Activated B cell treated with CpG ODN at 0.5 μM for 24 hours (primary cell): ENCODE measurements around the gene CORO7. TPM values are rescaled to one million over a fixed set of nuclear protein-coding genes. Genes with fewer than 3 reads are reported as not detected.

Source experiments
- ATAC-seq: fragments of 200-7000 bp; cut with Tn5 transposase; one replicate; pipeline ENCODE4 v1.10.0; 2021; ENCODE audit warnings: low read depth, mild to moderate bottlenecking, moderate library complexity
- CTCF ChIA-PET: fragments of 350-600 bp; sonication (Branson Sonifier 250); formaldehyde crosslinking; loops from one replicate; lab custom pipeline; 2021; ENCODE audit warnings: antibody characterized with exemption; lab: Charles Lee
- POLR2A ChIA-PET: fragments of 350-600 bp; sonication (Branson Sonifier 250); formaldehyde crosslinking; loops from one replicate; lab custom pipeline; 2021; ENCODE audit warnings: antibody characterized with exemption; lab: Charles Lee
- DNase-seq: peaks from one replicate; pipeline ENCODE4 v3.0.0; 2022
- H3K27ac Mint-ChIP-seq: one replicate; pipeline ENCODE4 v1.8.0; 2020; ENCODE audit warnings: mixed read lengths
- H3K27me3 Mint-ChIP-seq: one replicate; pipeline ENCODE4 v1.8.0; 2021; ENCODE audit warnings: mixed read lengths
- H3K36me3 Mint-ChIP-seq: one replicate; pipeline ENCODE4 v1.8.0; 2021; ENCODE audit warnings: low read depth, mixed read lengths
- H3K4me1 Mint-ChIP-seq: one replicate; pipeline ENCODE4 v1.8.0; 2021; ENCODE audit warnings: mixed read lengths
- H3K4me3 Mint-ChIP-seq: one replicate; pipeline ENCODE4 v1.8.0; 2020; ENCODE audit warnings: mild to moderate bottlenecking, mixed read lengths
- H3K9me3 Mint-ChIP-seq: one replicate; pipeline ENCODE4 v1.8.0; 2020; ENCODE audit warnings: mixed read lengths
- intact Hi-C: fragments of 100-400 bp; cut with micrococcal nuclease; formaldehyde crosslinking; loops from one replicate; pipeline ENCODE4 v1.15.1; 2024
- total RNA-seq: library from RNA; stranded (reverse); gene quantifications from 2 replicates; pipeline ENCODE4 v1.2.3, GENCODE V29; 2022
- TF ChIP-seq, protein P1 (sequence below): fragments of 200-600 bp; IDR thresholded peaks from one replicate; pipeline ENCODE4 v1.8.0; 2022; ENCODE audit warnings: antibody characterized with exemption, mild to moderate bottlenecking

Gene CORO7
- total RNA-seq, 1 donor from 2014 or later = 86.6 TPM

GRCh38 chr16:4403133-4403949 is 13.1 kb downstream of the CORO7 start:
- TF ChIP-seq, protein P1, sequence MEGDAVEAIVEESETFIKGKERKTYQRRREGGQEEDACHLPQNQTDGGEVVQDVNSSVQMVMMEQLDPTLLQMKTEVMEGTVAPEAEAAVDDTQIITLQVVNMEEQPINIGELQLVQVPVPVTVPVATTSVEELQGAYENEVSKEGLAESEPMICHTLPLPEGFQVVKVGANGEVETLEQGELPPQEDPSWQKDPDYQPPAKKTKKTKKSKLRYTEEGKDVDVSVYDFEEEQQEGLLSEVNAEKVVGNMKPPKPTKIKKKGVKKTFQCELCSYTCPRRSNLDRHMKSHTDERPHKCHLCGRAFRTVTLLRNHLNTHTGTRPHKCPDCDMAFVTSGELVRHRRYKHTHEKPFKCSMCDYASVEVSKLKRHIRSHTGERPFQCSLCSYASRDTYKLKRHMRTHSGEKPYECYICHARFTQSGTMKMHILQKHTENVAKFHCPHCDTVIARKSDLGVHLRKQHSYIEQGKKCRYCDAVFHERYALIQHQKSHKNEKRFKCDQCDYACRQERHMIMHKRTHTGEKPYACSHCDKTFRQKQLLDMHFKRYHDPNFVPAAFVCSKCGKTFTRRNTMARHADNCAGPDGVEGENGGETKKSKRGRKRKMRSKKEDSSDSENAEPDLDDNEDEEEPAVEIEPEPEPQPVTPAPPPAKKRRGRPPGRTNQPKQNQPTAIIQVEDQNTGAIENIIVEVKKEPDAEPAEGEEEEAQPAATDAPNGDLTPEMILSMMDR = peak; percentile 8
- intact Hi-C loops = loop anchor here (2.0 kb wide), 1 partner anchor 421 kb away; no protein-coding TSS in a partner anchor
- Mint-ChIP-seq H3K27ac (no peak overlapping the region), H3K36me3 (peaks cover 69% of the 10 kb centered on the region), H3K4me3 (no peak overlapping the region), H3K9me3 (no peaks in the 10 kb centered on the region), H3K4me1 (peaks cover 2% of the 10 kb centered on the region), H3K27me3 (no peaks in the 10 kb centered on the region)
- ChIA-PET POLR2A (interaction anchor here (0.7 to 1.7 kb wide), 6 partner anchors 9 to 130 kb away, joined by 3 to 7 read pairs (median 4); partner anchors contain the start of genes CORO7 and TFAP4), CTCF (interaction anchor here (0.6 to 3.1 kb wide), 33 partner anchors 8 to 660 kb away, joined by 3 to 43 read pairs (median 4); partner anchors contain the start of genes CORO7, HMOX2 and PAM16)
- ATAC-seq (no peak), DNase-seq (no peak)

DNA sequence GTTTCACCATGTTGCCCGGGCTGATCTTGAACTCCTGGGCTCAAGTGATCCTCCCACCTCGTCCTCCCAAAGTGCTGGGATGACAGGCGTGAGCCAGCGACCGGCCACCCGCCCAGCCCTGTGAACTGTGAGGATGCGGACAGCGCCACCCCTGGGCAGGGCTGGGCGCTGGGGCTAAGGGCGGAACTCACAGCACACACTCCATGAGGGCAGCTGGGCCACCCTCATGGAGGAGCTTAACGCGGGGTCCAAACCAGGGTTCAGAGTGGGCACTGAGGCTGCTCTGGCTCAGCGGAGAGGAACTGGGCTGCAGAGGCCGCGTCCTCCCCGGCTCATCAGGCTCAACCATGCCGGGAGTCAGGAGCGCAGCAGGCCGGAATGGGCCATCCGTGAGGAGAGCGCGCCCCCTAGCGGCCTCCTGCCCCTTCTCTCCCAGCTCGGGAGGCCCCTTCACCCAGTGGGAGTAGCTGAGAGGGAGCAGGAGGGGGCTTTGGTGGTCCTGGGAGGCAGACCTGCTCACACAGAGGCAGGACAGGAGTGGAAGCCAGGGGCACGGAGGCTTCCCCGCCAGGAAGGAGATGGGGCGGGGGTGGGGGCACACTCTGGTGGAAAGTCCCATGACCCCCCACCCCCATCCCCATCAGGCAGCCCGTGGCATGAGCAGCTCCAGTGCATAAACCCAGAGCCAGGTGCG is 13.8 kb downstream of the CORO7 start:
- TF ChIP-seq, protein P1 = peak; percentile 59
- POLR2A ChIA-PET = interaction anchor here (0.7 to 1.7 kb wide), 7 partner anchors 10 to 130 kb away, joined by 3 to 7 read pairs (median 4); partner anchors contain the start of genes CORO7 and TFAP4
- intact Hi-C loops = loop anchor here (1.0 to 2.0 kb wide), 5 partner anchors 43 to 463 kb away; no protein-coding TSS in a partner anchor
- CTCF ChIA-PET = interaction anchor here (0.6 to 3.1 kb wide), 33 partner anchors 9 to 660 kb away, joined by 3 to 43 read pairs (median 5); partner anchors contain the start of genes CORO7, HMOX2 and PAM16
- no peaks in the 10 kb centered on the region for H3K27me3 Mint-ChIP-seq
- DNase-seq = peak; percentile 75
- no peaks in the 10 kb centered on the region for H3K9me3 Mint-ChIP-seq
- no peak overlapping the region for H3K27ac Mint-ChIP-seq
- peaks cover 2% of the 10 kb centered on the region for H3K4me1 Mint-ChIP-seq
- H3K4me3 Mint-ChIP-seq = no peak overlapping the region
- peak; percentile 86 for ATAC-seq
- H3K36me3 Mint-ChIP-seq = peaks cover 65% of the 10 kb centered on the region

- no peaks in the 10 kb centered on the region for H3K27me3 Mint-ChIP-seq
- ChIA-PET CTCF (interaction anchor here (0.8 to 3.1 kb wide), 10 partner anchors 8 to 107 kb away, joined by 3 to 43 read pairs (median 8); partner anchors contain the start of gene PAM16), POLR2A (no interaction called here)
- H3K36me3 Mint-ChIP-seq = peaks cover 66% of the 10 kb centered on the region
- DNase-seq (no peak), ATAC-seq (no peak)
- no peak overlapping the region for H3K27ac Mint-ChIP-seq
- TF ChIP-seq, protein P1 = no peak
- H3K9me3 Mint-ChIP-seq = no peaks in the 10 kb centered on the region
- peaks cover 2% of the 10 kb centered on the region for H3K4me1 Mint-ChIP-seq
- intact Hi-C loops = no loop called here
- H3K4me3 Mint-ChIP-seq = no peak overlapping the region
Measured at GRCh38 chr16:4401510-4401909, 14.9 kb downstream of the CORO7 start.

GRCh38 chr16:4401094-4401501 is 15.3 kb downstream of the CORO7 start:
- H3K27ac Mint-ChIP-seq = peak overlapping the region; percentile 7
- intact Hi-C loops = no loop called here
- no peak for ATAC-seq
- TF ChIP-seq, protein P1 = no peak
- no peaks in the 10 kb centered on the region for H3K27me3 Mint-ChIP-seq
- ChIA-PET POLR2A (no interaction called here), CTCF (interaction anchor here (3.1 kb wide), 1 partner anchor 42 kb away, joined by 43 read pairs; no protein-coding TSS in a partner anchor)
- H3K4me3 Mint-ChIP-seq = no peak overlapping the region
- DNase-seq = no peak
- peaks cover 2% of the 10 kb centered on the region for H3K4me1 Mint-ChIP-seq
- peaks cover 67% of the 10 kb centered on the region for H3K36me3 Mint-ChIP-seq
- H3K9me3 Mint-ChIP-seq = no peaks in the 10 kb centered on the region
